Upper lobe of right lung (tissue), 1 donor: ENCODE measurements around the gene SOWAHA. TPM values are rescaled to one million over a fixed set of nuclear protein-coding genes. Genes with fewer than 3 reads are reported as not detected.

Experiments used
- ATAC-seq: fragments of 200-7000 bp; cut with Tn5 transposase; one replicate; pipeline ENCODE4 v1.9.1; 2020; ENCODE audit warnings: mild to moderate bottlenecking, moderate library complexity
- DNase-seq: peaks from one replicate; pipeline ENCODE4 v3.0.0-alpha.2; 2020
- H3K27ac ChIP-seq: fragments of 200-600 bp; one replicate; pipeline ENCODE4 v1.8.0; 2022
- H3K27me3 ChIP-seq: fragments of 200-600 bp; one replicate; pipeline ENCODE4 v1.8.0; 2022; ENCODE audit warnings: mild to moderate bottlenecking
- H3K36me3 ChIP-seq: fragments of 200-600 bp; one replicate; pipeline ENCODE4 v1.8.0; 2022
- H3K4me1 ChIP-seq: fragments of 200-600 bp; one replicate; pipeline ENCODE4 v1.8.0; 2022
- H3K4me3 ChIP-seq: fragments of 200-600 bp; one replicate; pipeline ENCODE4 v1.8.0; 2022; ENCODE audit warnings: mild to moderate bottlenecking
- H3K9me3 ChIP-seq: fragments of 200-600 bp; one replicate; pipeline ENCODE4 v1.8.0; 2022
- CTCF ChIP-seq: fragments of 200-600 bp; IDR thresholded peaks from one replicate; pipeline ENCODE4 v1.8.0; 2022; ENCODE audit warnings: antibody characterized with exemption
- intact Hi-C: fragments of 100-400 bp; cut with DNase I; formaldehyde crosslinking; loops from one replicate; pipeline ENCODE4 v1.11.0; 2022
- total RNA-seq: library from RNA; stranded (reverse); fragmentation: NEBNext Ultra II Directional; extraction: Animal tissue kit (Norgen Biotek cat#: 25700); gene quantifications from one replicate; pipeline ENCODE4 v1.2.1, GENCODE V29; 2021
- donor health status: DM: no; HTN: yes; CAD: no; lungs with severe emphysema.

The SOWAHA gene
- total RNA-seq, 1 donor from 2014 or later: not detected

- H3K4me3 ChIP-seq: no peak overlapping the region
- H3K36me3 ChIP-seq: no peaks in the 10 kb centered on the region
- no peak for DNase-seq
- H3K9me3 ChIP-seq: no peaks in the 10 kb centered on the region
- H3K27me3 ChIP-seq: peaks cover 39% of the 10 kb centered on the region
- ATAC-seq: peak; percentile 47
- TF ChIP-seq CTCF: no peak
- H3K27ac ChIP-seq: no peak overlapping the region
- intact Hi-C loops: no loop called here
- H3K4me1 ChIP-seq: no peaks in the 10 kb centered on the region
These were observed 5.8 kb upstream of the SOWAHA start for GRCh38 chr5:132807163-132807838.

GRCh38 chr5:132808448-132808847, 4.7 kb upstream of the SOWAHA start:
- H3K27me3 ChIP-seq: peaks cover 37% of the 10 kb centered on the region
- no peaks in the 10 kb centered on the region for H3K9me3 ChIP-seq
- H3K4me3 ChIP-seq: no peak overlapping the region
- peaks cover 7% of the 10 kb centered on the region for H3K4me1 ChIP-seq
- no peak overlapping the region for H3K27ac ChIP-seq
- TF ChIP-seq CTCF: no peak
- H3K36me3 ChIP-seq: no peaks in the 10 kb centered on the region
- intact Hi-C loops: no loop called here
- DNase-seq (no peak), ATAC-seq (no peak)

DNA sequence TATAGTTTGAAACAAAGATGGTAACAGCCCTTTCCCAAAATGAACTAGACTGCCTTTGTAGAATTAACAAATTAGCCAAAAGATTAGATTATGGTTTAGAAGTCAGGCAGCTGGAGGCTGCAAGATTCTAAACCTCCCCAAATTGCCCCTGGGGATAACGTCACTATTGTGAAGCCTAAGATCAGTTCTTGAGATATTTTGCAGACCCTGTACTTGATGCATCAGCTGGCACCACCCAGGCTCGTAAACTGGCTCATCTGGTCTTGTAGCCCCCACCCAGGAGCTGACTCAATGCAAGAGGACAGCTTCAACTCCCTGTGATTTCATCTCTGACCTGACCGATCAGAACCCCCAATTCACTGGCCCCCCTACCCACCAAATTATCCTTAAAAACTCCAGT, 4.2 kb upstream of the SOWAHA start:
- ATAC-seq (no peak), DNase-seq (no peak)
- H3K36me3 ChIP-seq: no peaks in the 10 kb centered on the region
- peaks cover 10% of the 10 kb centered on the region for H3K4me1 ChIP-seq
- peaks cover 41% of the 10 kb centered on the region for H3K27me3 ChIP-seq
- TF ChIP-seq CTCF: no peak
- H3K4me3 ChIP-seq: no peak overlapping the region
- H3K9me3 ChIP-seq: no peaks in the 10 kb centered on the region
- H3K27ac ChIP-seq: no peak overlapping the region
- intact Hi-C loops: no loop called here

GRCh38 chr5:132810605-132811004, 2.5 kb upstream of the SOWAHA start:
- Histone ChIP-seq H3K4me1 (peaks cover 13% of the 10 kb centered on the region), H3K4me3 (no peak overlapping the region), H3K9me3 (no peaks in the 10 kb centered on the region), H3K36me3 (no peaks in the 10 kb centered on the region), H3K27me3 (peaks cover 43% of the 10 kb centered on the region), H3K27ac (no peak overlapping the region)
- no peak for TF ChIP-seq CTCF
- DNase-seq: no peak
- ATAC-seq: no peak
- intact Hi-C loops: no loop called here

- H3K4me3 ChIP-seq: no peak overlapping the region
- no peaks in the 10 kb centered on the region for H3K9me3 ChIP-seq
- intact Hi-C loops: no loop called here
- H3K27me3 ChIP-seq: peaks cover 38% of the 10 kb centered on the region
- no peak overlapping the region for H3K27ac ChIP-seq
- ATAC-seq (no peak), DNase-seq (no peak)
- H3K4me1 ChIP-seq: peaks cover 13% of the 10 kb centered on the region
- TF ChIP-seq CTCF: no peak
- H3K36me3 ChIP-seq: no peaks in the 10 kb centered on the region
These were observed 858 bp upstream of the SOWAHA start for GRCh38 chr5:132812123-132812765.
